Activated T-helper 17 cell treated with anti-CD3 and anti-CD28 coated beads, Interleukin-2, amount 50 U/mL, for 72 hours (primary cell): ENCODE measurements around the gene MRPL43. TPM values are rescaled to one million over a fixed set of nuclear protein-coding genes. Genes with fewer than 3 reads are reported as not detected.

Experiments
- ATAC-seq: fragments of 150-1000 bp; cut with Tn5 transposase; replicated peaks from 2 replicates; pipeline ENCODE4 v1.10.0; 2021; ENCODE audit warnings: mild to moderate bottlenecking, moderate library complexity
- H3K27ac Mint-ChIP-seq: one replicate; pipeline ENCODE4 v1.8.0; 2022; ENCODE audit warnings: mixed read lengths
- H3K27me3 Mint-ChIP-seq: one replicate; pipeline ENCODE4 v1.8.0; 2022; ENCODE audit warnings: mixed read lengths
- H3K36me3 Mint-ChIP-seq: one replicate; pipeline ENCODE4 v1.8.0; 2022; ENCODE audit warnings: low read depth, mild to moderate bottlenecking, mixed read lengths
- H3K4me1 Mint-ChIP-seq: one replicate; pipeline ENCODE4 v1.8.0; 2022; ENCODE audit warnings: mixed read lengths
- H3K4me3 Mint-ChIP-seq: one replicate; pipeline ENCODE4 v1.8.0; 2022; ENCODE audit warnings: mild to moderate bottlenecking, mixed read lengths
- H3K9me3 Mint-ChIP-seq: one replicate; pipeline ENCODE4 v1.8.0; 2022; ENCODE audit warnings: mixed read lengths
- total RNA-seq, 2 donors: library from RNA; stranded (reverse); gene quantifications; one replicate each; pipeline ENCODE4 v1.2.3, GENCODE V29; 2022

The MRPL43 gene
- total RNA-seq, 2 donors from 2014 or later = 50.1 to 58.7 TPM

GRCh38 chr10:101027106-101027720 is 39.9 kb upstream of the MRPL43 start:
- no peak for ATAC-seq
- no peak overlapping the region for H3K4me3 Mint-ChIP-seq
- no peaks in the 10 kb centered on the region for H3K4me1 Mint-ChIP-seq
- no peaks in the 10 kb centered on the region for H3K9me3 Mint-ChIP-seq
- no peaks in the 10 kb centered on the region for H3K27me3 Mint-ChIP-seq
- H3K27ac Mint-ChIP-seq = no peak overlapping the region
- H3K36me3 Mint-ChIP-seq = peaks cover 10% of the 10 kb centered on the region

GRCh38 chr10:101022967-101023705 is 35.8 kb upstream of the MRPL43 start:
- ATAC-seq = no peak
- Mint-ChIP-seq H3K36me3 (no peaks in the 10 kb centered on the region), H3K4me3 (no peak overlapping the region), H3K9me3 (no peaks in the 10 kb centered on the region), H3K27ac (no peak overlapping the region), H3K4me1 (no peaks in the 10 kb centered on the region), H3K27me3 (peaks cover 13% of the 10 kb centered on the region)

GRCh38 chr10:101021692-101022251 is 34.5 kb upstream of the MRPL43 start:
- Mint-ChIP-seq H3K4me1 (no peaks in the 10 kb centered on the region), H3K27ac (peak overlapping the region; percentile 73), H3K9me3 (no peaks in the 10 kb centered on the region), H3K27me3 (peaks cover 22% of the 10 kb centered on the region), H3K36me3 (no peaks in the 10 kb centered on the region), H3K4me3 (no peak overlapping the region)
- ATAC-seq = no peak

- Mint-ChIP-seq H3K27me3 (peaks cover 26% of the 10 kb centered on the region), H3K4me1 (no peaks in the 10 kb centered on the region)
Observed at GRCh38 chr10:101021239-101021638, 33.9 kb upstream of the MRPL43 start.

GRCh38 chr10:101020427-101021075 is 33.3 kb upstream of the MRPL43 start:
- Mint-ChIP-seq H3K9me3 (no peaks in the 10 kb centered on the region), H3K4me3 (no peak overlapping the region), H3K36me3 (no peaks in the 10 kb centered on the region), H3K4me1 (no peaks in the 10 kb centered on the region), H3K27me3 (peaks cover 30% of the 10 kb centered on the region), H3K27ac (no peak overlapping the region)
- ATAC-seq = no peak

More at GRCh38 chr10:101021239-101021638, 33.9 kb upstream of the MRPL43 start:
- Mint-ChIP-seq H3K36me3 (no peaks in the 10 kb centered on the region), H3K4me3 (no peak overlapping the region), H3K27ac (no peak overlapping the region), H3K9me3 (no peaks in the 10 kb centered on the region)
- ATAC-seq = no peak

- H3K4me3 Mint-ChIP-seq = no peak overlapping the region
- no peaks in the 10 kb centered on the region for H3K36me3 Mint-ChIP-seq
- peaks cover 33% of the 10 kb centered on the region for H3K27me3 Mint-ChIP-seq
- H3K4me1 Mint-ChIP-seq = peaks cover 6% of the 10 kb centered on the region
- ATAC-seq = no peak
- no peaks in the 10 kb centered on the region for H3K9me3 Mint-ChIP-seq
- no peak overlapping the region for H3K27ac Mint-ChIP-seq
Observed at GRCh38 chr10:101019440-101019703, 32.1 kb upstream of the MRPL43 start.

GRCh38 chr10:101018600-101019439 is 31.5 kb upstream of the MRPL43 start:
- Mint-ChIP-seq H3K36me3 (no peaks in the 10 kb centered on the region), H3K4me3 (no peak overlapping the region), H3K4me1 (peaks cover 10% of the 10 kb centered on the region), H3K27me3 (peaks cover 33% of the 10 kb centered on the region), H3K9me3 (no peaks in the 10 kb centered on the region), H3K27ac (no peak overlapping the region)
- ATAC-seq = peak; percentile 85

GRCh38 chr10:101018118-101018599 is 30.9 kb upstream of the MRPL43 start:
- peaks cover 33% of the 10 kb centered on the region for H3K27me3 Mint-ChIP-seq
- no peak overlapping the region for H3K4me3 Mint-ChIP-seq
- H3K4me1 Mint-ChIP-seq = peaks cover 14% of the 10 kb centered on the region
- H3K27ac Mint-ChIP-seq = no peak overlapping the region
- H3K9me3 Mint-ChIP-seq = no peaks in the 10 kb centered on the region
- no peak for ATAC-seq
- H3K36me3 Mint-ChIP-seq = no peaks in the 10 kb centered on the region

- no peak for ATAC-seq
- Mint-ChIP-seq H3K27me3 (peaks cover 33% of the 10 kb centered on the region), H3K4me3 (no peak overlapping the region), H3K9me3 (no peaks in the 10 kb centered on the region), H3K36me3 (no peaks in the 10 kb centered on the region), H3K4me1 (peaks cover 20% of the 10 kb centered on the region), H3K27ac (no peak overlapping the region)
Observed at GRCh38 chr10:101016814-101017213, 29.5 kb upstream of the MRPL43 start.

GRCh38 chr10:101015582-101015973 is 28.3 kb upstream of the MRPL43 start:
- peaks cover 20% of the 10 kb centered on the region for H3K4me1 Mint-ChIP-seq
- no peaks in the 10 kb centered on the region for H3K9me3 Mint-ChIP-seq
- peaks cover 28% of the 10 kb centered on the region for H3K27me3 Mint-ChIP-seq
- H3K4me3 Mint-ChIP-seq = peak overlapping the region; percentile 32
- no peaks in the 10 kb centered on the region for H3K36me3 Mint-ChIP-seq
- ATAC-seq = no peak
- peak overlapping the region; percentile 26 for H3K27ac Mint-ChIP-seq

- peak overlapping the region; percentile 32 for H3K4me3 Mint-ChIP-seq
- peak; percentile 37 for ATAC-seq
- peaks cover 20% of the 10 kb centered on the region for H3K4me1 Mint-ChIP-seq
- H3K36me3 Mint-ChIP-seq = no peaks in the 10 kb centered on the region
- H3K9me3 Mint-ChIP-seq = no peaks in the 10 kb centered on the region
- peak overlapping the region; percentile 26 for H3K27ac Mint-ChIP-seq
- H3K27me3 Mint-ChIP-seq = peaks cover 28% of the 10 kb centered on the region
Observed at GRCh38 chr10:101014966-101015581, 27.8 kb upstream of the MRPL43 start.

GRCh38 chr10:101014230-101014884 is 27.1 kb upstream of the MRPL43 start:
- no peaks in the 10 kb centered on the region for H3K36me3 Mint-ChIP-seq
- peaks cover 25% of the 10 kb centered on the region for H3K27me3 Mint-ChIP-seq
- ATAC-seq = peak; percentile 20
- H3K27ac Mint-ChIP-seq = peak overlapping the region; percentile 59
- no peak overlapping the region for H3K4me3 Mint-ChIP-seq
- H3K9me3 Mint-ChIP-seq = no peaks in the 10 kb centered on the region
- H3K4me1 Mint-ChIP-seq = peaks cover 20% of the 10 kb centered on the region

GRCh38 chr10:101013365-101013825 is 26.1 kb upstream of the MRPL43 start:
- Mint-ChIP-seq H3K9me3 (no peaks in the 10 kb centered on the region), H3K27ac (peak overlapping the region; percentile 49), H3K27me3 (peaks cover 22% of the 10 kb centered on the region), H3K4me1 (peaks cover 20% of the 10 kb centered on the region), H3K36me3 (no peaks in the 10 kb centered on the region), H3K4me3 (peak overlapping the region; percentile 38)
- no peak for ATAC-seq
